ENCODE results near the gene ZDHHC24. TPM values are rescaled to one million over a fixed set of nuclear protein-coding genes. Genes with fewer than 3 reads are reported as not detected.
A peak's percentile ranks its signal among the peaks of the same experiment; 100 is the strongest.

Gene ZDHHC24
- total RNA-seq, 1 experiment from 2014 or later, result 26.9 TPM

GRCh38 chr11:66593650-66594049 lies 47.8 kb upstream of the ZDHHC24 start:
- H3K36me3 Mint-ChIP-seq (ENCODE audit: insufficient read depth, unreplicated experiment), result peaks cover 20% of the 10 kb centered on the region
- peaks cover 6% of the 10 kb centered on the region for H3K4me1 Mint-ChIP-seq (ENCODE audit: low read depth, unreplicated experiment)
- ChIA-PET POLR2A (interaction anchor here (0.8 kb wide), 1 partner anchor 114 kb away, joined by 3 read pairs; the partner anchor contains the start of gene DPP3), CTCF (interaction anchor here (0.5 to 0.9 kb wide), 4 partner anchors 37 to 127 kb away, joined by 3 to 7 read pairs (median 4); partner anchors contain the start of gene PELI3)
- H3K36me3 ChIP-seq (ENCODE audit: control insufficient read depth, insufficient read depth, low read length), result no peaks in the 10 kb centered on the region; the same call in 1 of the 2 replicates
- no peaks in the 10 kb centered on the region for H3K9me3 Mint-ChIP-seq (ENCODE audit: unreplicated experiment)
- H3K27me3 ChIP-seq (replicated peaks; ENCODE audit: control insufficient read depth, insufficient read depth, low read length), result no peaks in the 10 kb centered on the region
- peaks cover 23% of the 10 kb centered on the region for H3K4me1 ChIP-seq
- no TSS peak for BruUV-seq (replicated peaks)
- intact Hi-C loops (cut with micrococcal nuclease; ENCODE audit: unreplicated experiment), result loop anchor here (1.0 to 5.0 kb wide), 4 partner anchors 23 to 85 kb away; partner anchors contain the start of genes ACTN3, RBM14, RBM4 and ZDHHC24
- H3K4me3 Mint-ChIP-seq (ENCODE audit: unreplicated experiment), result peak overlapping the region; percentile 79
- TF ChIP-seq, protein P1, sequence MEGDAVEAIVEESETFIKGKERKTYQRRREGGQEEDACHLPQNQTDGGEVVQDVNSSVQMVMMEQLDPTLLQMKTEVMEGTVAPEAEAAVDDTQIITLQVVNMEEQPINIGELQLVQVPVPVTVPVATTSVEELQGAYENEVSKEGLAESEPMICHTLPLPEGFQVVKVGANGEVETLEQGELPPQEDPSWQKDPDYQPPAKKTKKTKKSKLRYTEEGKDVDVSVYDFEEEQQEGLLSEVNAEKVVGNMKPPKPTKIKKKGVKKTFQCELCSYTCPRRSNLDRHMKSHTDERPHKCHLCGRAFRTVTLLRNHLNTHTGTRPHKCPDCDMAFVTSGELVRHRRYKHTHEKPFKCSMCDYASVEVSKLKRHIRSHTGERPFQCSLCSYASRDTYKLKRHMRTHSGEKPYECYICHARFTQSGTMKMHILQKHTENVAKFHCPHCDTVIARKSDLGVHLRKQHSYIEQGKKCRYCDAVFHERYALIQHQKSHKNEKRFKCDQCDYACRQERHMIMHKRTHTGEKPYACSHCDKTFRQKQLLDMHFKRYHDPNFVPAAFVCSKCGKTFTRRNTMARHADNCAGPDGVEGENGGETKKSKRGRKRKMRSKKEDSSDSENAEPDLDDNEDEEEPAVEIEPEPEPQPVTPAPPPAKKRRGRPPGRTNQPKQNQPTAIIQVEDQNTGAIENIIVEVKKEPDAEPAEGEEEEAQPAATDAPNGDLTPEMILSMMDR (IDR thresholded peaks at IDR 0.05; ENCODE audit: insufficient read depth in 1 of 2, low read depth in 1 of 2, low read length in 1 of 2, severe bottlenecking in 1 of 2, unreplicated experiment in 1 of 2), result no peak
- peak overlapping the region; percentile 90 for H3K27ac Mint-ChIP-seq (ENCODE audit: unreplicated experiment)
- DNase-seq, result no peak
- H3K9me3 ChIP-seq, result no peaks in the 10 kb centered on the region; the same call in 1 of the 2 replicates
- H3K4me3 ChIP-seq (ENCODE audit: low read depth, low read length), result peak overlapping the region; percentile 68
- no peaks in the 10 kb centered on the region for H3K27me3 Mint-ChIP-seq (ENCODE audit: insufficient read depth, unreplicated experiment)

- Histone ChIP-seq H3K4me3 (ENCODE audit: low read depth, low read length) (peak overlapping the region; percentile 68), H3K36me3 (ENCODE audit: control insufficient read depth, insufficient read depth, low read length) (no peaks in the 10 kb centered on the region; the same call in 1 of the 2 replicates), H3K4me1 (peaks cover 23% of the 10 kb centered on the region), H3K27me3 (replicated peaks; ENCODE audit: control insufficient read depth, insufficient read depth, low read length) (no peaks in the 10 kb centered on the region), H3K9me3 (no peaks in the 10 kb centered on the region; the same call in 1 of the 2 replicates)
- intact Hi-C loops (cut with micrococcal nuclease; ENCODE audit: unreplicated experiment), result loop anchor here (1.0 to 5.0 kb wide), 4 partner anchors 23 to 85 kb away; partner anchors contain the start of genes ACTN3, RBM14, RBM4 and ZDHHC24
- ChIA-PET CTCF (interaction anchor here (0.5 to 1.5 kb wide), 17 partner anchors 13 to 154 kb away, joined by 3 to 14 read pairs (median 4); partner anchors contain the start of genes BBS1, DPP3, MRPL11 and PELI3), POLR2A (interaction anchor here (0.6 to 1.5 kb wide), 3 partner anchors 24 to 155 kb away, joined by 3 to 37 read pairs (median 4); partner anchors contain the start of genes DPP3, MRPL11 and RBM14)
- TF ChIP-seq, protein P1 (IDR thresholded peaks at IDR 0.05; ENCODE audit: insufficient read depth in 1 of 2, low read depth in 1 of 2, low read length in 1 of 2, severe bottlenecking in 1 of 2, unreplicated experiment in 1 of 2), result no peak
- peaks cover 20% of the 10 kb centered on the region for H3K36me3 Mint-ChIP-seq (ENCODE audit: insufficient read depth, unreplicated experiment)
- DNase-seq, result no peak
- no peaks in the 10 kb centered on the region for H3K27me3 Mint-ChIP-seq (ENCODE audit: insufficient read depth, unreplicated experiment)
- no peaks in the 10 kb centered on the region for H3K9me3 Mint-ChIP-seq (ENCODE audit: unreplicated experiment)
- peak overlapping the region; percentile 90 for H3K27ac Mint-ChIP-seq (ENCODE audit: unreplicated experiment)
- peak overlapping the region; percentile 79 for H3K4me3 Mint-ChIP-seq (ENCODE audit: unreplicated experiment)
- peaks cover 6% of the 10 kb centered on the region for H3K4me1 Mint-ChIP-seq (ENCODE audit: low read depth, unreplicated experiment)
- BruUV-seq (replicated peaks), result TSS peak; percentile 81
Observed at GRCh38 chr11:66593303-66593635, 47.4 kb upstream of the ZDHHC24 start.

- Mint-ChIP-seq H3K27me3 (ENCODE audit: insufficient read depth, unreplicated experiment) (no peaks in the 10 kb centered on the region), H3K27ac (ENCODE audit: unreplicated experiment) (peak within 1 kb of the TSS; percentile 90), H3K36me3 (ENCODE audit: insufficient read depth, unreplicated experiment) (peaks cover 20% of the 10 kb centered on the region), H3K4me3 (ENCODE audit: unreplicated experiment) (peak within 1 kb of the TSS; percentile 79), H3K4me1 (ENCODE audit: low read depth, unreplicated experiment) (peaks cover 6% of the 10 kb centered on the region), H3K9me3 (ENCODE audit: unreplicated experiment) (no peaks in the 10 kb centered on the region)
- Histone ChIP-seq H3K9me3 (no peaks in the 10 kb centered on the region; the same call in 1 of the 2 replicates), H3K4me1 (peaks cover 23% of the 10 kb centered on the region), H3K4me3 (ENCODE audit: low read depth, low read length) (peak within 1 kb of the TSS; percentile 68), H3K27me3 (replicated peaks; ENCODE audit: control insufficient read depth, insufficient read depth, low read length) (no peaks in the 10 kb centered on the region), H3K36me3 (ENCODE audit: control insufficient read depth, insufficient read depth, low read length) (no peaks in the 10 kb centered on the region; the same call in 1 of the 2 replicates)
- intact Hi-C loops (cut with micrococcal nuclease; ENCODE audit: unreplicated experiment), result loop anchor here (1.0 to 5.0 kb wide), 4 partner anchors 24 to 86 kb away; partner anchors contain the start of genes ACTN3, RBM14, RBM4 and ZDHHC24
- TF ChIP-seq, protein P1 (IDR thresholded peaks at IDR 0.05; ENCODE audit: insufficient read depth in 1 of 2, low read depth in 1 of 2, low read length in 1 of 2, severe bottlenecking in 1 of 2, unreplicated experiment in 1 of 2), result peak; percentile 93 to 99
- POLR2A ChIA-PET, result interaction anchor here (0.6 to 1.5 kb wide), 10 partner anchors 13 to 237 kb away, joined by 3 to 37 read pairs (median 6); partner anchors contain the start of genes DPP3, MRPL11, RBM14 and RBM4
- no TSS peak for BruUV-seq (replicated peaks)
- DNase-seq, result peak; percentile 99 to 100
- CTCF ChIA-PET, result interaction anchor here (0.6 to 1.5 kb wide), 25 partner anchors 11 to 1611 kb away, joined by 3 to 14 read pairs (median 4); partner anchors contain the start of genes BBS1, DPP3, MRPL11 and PELI3
Observed at GRCh38 chr11:66592457-66593302, 46.8 kb upstream of the ZDHHC24 start, which contains the start of the genes CCDC87 and CCS. Gene CCDC87, minus strand, starts transcription at chr11:66593063. Its CDS starts 48 bp downstream, at chr11:66593015. Gene CCS, plus strand, starts transcription at chr11:66593185. Its CDS starts 77 bp downstream, at chr11:66593262.

Measured in Caco-2 (cell line).